Mesenchymal stem cell (in vitro differentiated cells and primary cell): ENCODE measurements around the gene USP17L11.
"Not testable (repeated sequence)": the region's sequence is repeated elsewhere in the genome, so short reads cannot be mapped to it uniquely, and the experiment has no call there.

Source experiments
- DNase-seq: peaks from one replicate; pipeline ENCODE4 v3.0.0-alpha.2; 2013
- H2AFZ ChIP-seq: one replicate; pipeline ENCODE4 v1.6.1; 2013; ENCODE audit warnings: low read depth, mild to moderate bottlenecking, control low read depth, inconsistent platforms, low read length, moderate library complexity
- H2AK5ac ChIP-seq: 2 replicates; pipeline ENCODE4 v1.6.1; 2013; ENCODE audit warnings: low read length, moderate library complexity, mild to moderate bottlenecking, inconsistent platforms; ENCODE audit not compliant: severe bottlenecking
- H2BK120ac ChIP-seq: one replicate; pipeline ENCODE4 v1.6.1; 2013; ENCODE audit warnings: low read depth, mild to moderate bottlenecking, inconsistent platforms, low read length, moderate library complexity
- H2BK12ac ChIP-seq, 2 experiments: one replicate each; pipeline ENCODE4 v1.6.1; 2013; ENCODE audit warnings: inconsistent platforms in 2 of 2, low read length in 2 of 2, mild to moderate bottlenecking in 2 of 2, moderate library complexity in 2 of 2, control low read depth in 1 of 2
- H2BK15ac ChIP-seq: one replicate; pipeline ENCODE4 v1.6.1; 2013; ENCODE audit warnings: mild to moderate bottlenecking, low read depth, inconsistent platforms; ENCODE audit not compliant: poor library complexity, severe bottlenecking
- H2BK5ac ChIP-seq: 2 replicates; pipeline ENCODE4 v1.6.1; 2013; ENCODE audit warnings: low read depth, mild to moderate bottlenecking, low read length, control low read depth, inconsistent platforms; ENCODE audit not compliant: poor library complexity, severe bottlenecking
- H3K14ac ChIP-seq, 2 experiments: one replicate each; pipeline ENCODE4 v1.6.1; 2013; ENCODE audit warnings: inconsistent platforms in 2 of 2, low read length in 2 of 2, control low read depth in 1 of 2, mild to moderate bottlenecking in 1 of 2, moderate library complexity in 1 of 2
- H3K18ac ChIP-seq, 2 experiments: one replicate each; pipeline ENCODE4 v1.6.1; 2013; ENCODE audit warnings: inconsistent platforms in 2 of 2, low read length in 2 of 2, control low read depth in 1 of 2, low read depth in 1 of 2, mild to moderate bottlenecking in 1 of 2
- H3K23ac ChIP-seq, 2 experiments: one replicate each; pipeline ENCODE4 v1.6.1; 2013; ENCODE audit warnings: inconsistent platforms in 2 of 2, low read length in 2 of 2, mild to moderate bottlenecking in 2 of 2, moderate library complexity in 2 of 2, control low read depth in 1 of 2
- H3K27ac ChIP-seq: 2 replicates; pipeline ENCODE4 v1.5.1; 2013; ENCODE audit warnings: mild to moderate bottlenecking, moderate library complexity, low read length, control low read depth, inconsistent platforms; ENCODE audit not compliant: poor library complexity, severe bottlenecking
- H3K27me3 ChIP-seq, 2 experiments: 2 replicates each; pipeline versions ENCODE4 v1.6.1 to v1.7.0; 2013; ENCODE audit warnings: low read length in 2 of 2, mild to moderate bottlenecking in 2 of 2, moderate library complexity in 2 of 2, control low read depth in 1 of 2, inconsistent platforms in 1 of 2; ENCODE audit not compliant: control insufficient read depth in 1 of 2, insufficient read depth in 1 of 2
- H3K36me3 ChIP-seq, 2 experiments: 2 replicates each; pipeline versions ENCODE4 v1.6.1 to v1.7.0; 2013; ENCODE audit warnings: low read length in 2 of 2, control low read depth in 1 of 2, inconsistent platforms in 1 of 2, low read depth in 1 of 2, mild to moderate bottlenecking in 1 of 2; ENCODE audit not compliant: insufficient read depth in 2 of 2, control insufficient read depth in 1 of 2
- H3K4ac ChIP-seq, 2 experiments: one replicate each; pipeline ENCODE4 v1.6.1; 2013; ENCODE audit warnings: inconsistent platforms in 2 of 2, low read length in 2 of 2, mild to moderate bottlenecking in 2 of 2, moderate library complexity in 2 of 2, control low read depth in 1 of 2, low read depth in 1 of 2
- H3K4me1 ChIP-seq: 2 replicates; pipeline ENCODE4 v1.6.1; 2013; ENCODE audit warnings: low read depth, low read length, control low read depth; ENCODE audit not compliant: control insufficient read depth, insufficient read depth
- H3K4me2 ChIP-seq: 2 replicates; pipeline ENCODE4 v1.6.1; 2013; ENCODE audit warnings: low read length, mild to moderate bottlenecking, inconsistent platforms; ENCODE audit not compliant: poor library complexity, severe bottlenecking
- H3K4me3 ChIP-seq, 2 experiments: 2 replicates each; pipeline versions ENCODE4 v1.5.1 to v1.7.0; 2013; ENCODE audit warnings: low read length in 2 of 2, mild to moderate bottlenecking in 2 of 2, control low read depth in 1 of 2, low read depth in 1 of 2; ENCODE audit not compliant: insufficient read depth in 1 of 2
- H3K79me1 ChIP-seq: replicated peaks from 2 replicates; pipeline ENCODE4 v1.6.1; 2013; ENCODE audit warnings: mild to moderate bottlenecking, control low read depth, low read length, inconsistent platforms; ENCODE audit not compliant: poor library complexity, severe bottlenecking
- H3K9ac ChIP-seq: 2 replicates; pipeline ENCODE4 v1.7.0; 2013; ENCODE audit warnings: mild to moderate bottlenecking, low read length, moderate library complexity
- H3K9me3 ChIP-seq: 2 replicates; pipeline ENCODE4 v1.7.0; 2013; ENCODE audit warnings: mild to moderate bottlenecking, low read length; ENCODE audit not compliant: control insufficient read depth
- H4K8ac ChIP-seq: one replicate; pipeline ENCODE4 v1.6.1; 2013; ENCODE audit warnings: inconsistent platforms, mild to moderate bottlenecking, low read length, moderate library complexity
- H4K91ac ChIP-seq: one replicate; pipeline ENCODE4 v1.6.1; 2013; ENCODE audit warnings: mild to moderate bottlenecking, low read length, inconsistent platforms
- WGBS: methylation state at CpG from one replicate; pipeline ENCODE4 v1.1.7; 2013; ENCODE audit warnings: mixed read lengths; 5-methylcytosine and 5-hydroxymethylcytosine counted together

The USP17L11 gene

GRCh38 chr4:9214701-9215100 lies 504 bp upstream of the USP17L11 start:
- H3K9ac ChIP-seq = not testable (repeated sequence)
- WGBS = 92% methylated on average over 8 of the region's 14 CpGs

DNA sequence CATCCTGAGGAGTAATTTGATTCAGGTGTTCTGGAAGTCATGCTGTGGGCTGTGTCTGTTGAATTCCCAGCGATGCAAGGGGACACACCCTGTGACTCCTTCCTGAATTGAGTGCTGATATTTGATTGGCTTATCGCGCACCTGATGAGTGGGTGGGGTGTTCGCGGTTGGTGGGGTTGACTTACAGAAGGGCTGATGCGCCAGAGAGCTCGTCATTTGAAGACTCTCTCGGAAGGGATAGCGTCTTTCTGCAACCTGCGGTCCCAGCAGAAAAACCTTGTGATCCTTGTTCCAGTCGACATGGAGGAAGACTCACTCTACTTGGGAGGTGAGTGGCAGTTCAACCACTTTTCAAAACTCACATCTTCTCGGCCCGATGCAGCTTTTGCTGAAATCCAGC lies 4.6 kb downstream of the USP17L11 start, which contains the start of gene USP17L12:
USP17L12 (plus strand) TSS at position 301 of the 400 bp plus-strand sequence; CDS start at position 301, 0 bp downstream.
- not testable (repeated sequence) for H3K4ac ChIP-seq, H3K36me3 ChIP-seq, H2BK12ac ChIP-seq, H2BK120ac ChIP-seq, H4K8ac ChIP-seq, H3K79me1 ChIP-seq, H3K4me3 ChIP-seq, H2AFZ ChIP-seq, H2AK5ac ChIP-seq, H3K27ac ChIP-seq, H3K23ac ChIP-seq, H3K9me3 ChIP-seq, H3K4me1 ChIP-seq, H3K9ac ChIP-seq, DNase-seq, H2BK5ac ChIP-seq, H3K27me3 ChIP-seq, H4K91ac ChIP-seq, H2BK15ac ChIP-seq, H3K4me2 ChIP-seq, H3K14ac ChIP-seq, H3K18ac ChIP-seq
- no CpG with 5 or more reads among the region's 13 CpGs for WGBS

More at GRCh38 chr4:9214701-9215100, 504 bp upstream of the USP17L11 start:
- not testable (repeated sequence) for H3K4me3 ChIP-seq, H3K79me1 ChIP-seq, H2BK5ac ChIP-seq, H4K8ac ChIP-seq, H2AK5ac ChIP-seq, H3K27ac ChIP-seq, H3K4ac ChIP-seq, H3K36me3 ChIP-seq, H2BK12ac ChIP-seq, H3K4me2 ChIP-seq, H3K27me3 ChIP-seq, H2BK120ac ChIP-seq, H3K18ac ChIP-seq, H2AFZ ChIP-seq, H3K23ac ChIP-seq, H4K91ac ChIP-seq, H3K9me3 ChIP-seq, DNase-seq, H2BK15ac ChIP-seq, H3K14ac ChIP-seq, H3K4me1 ChIP-seq

DNA sequence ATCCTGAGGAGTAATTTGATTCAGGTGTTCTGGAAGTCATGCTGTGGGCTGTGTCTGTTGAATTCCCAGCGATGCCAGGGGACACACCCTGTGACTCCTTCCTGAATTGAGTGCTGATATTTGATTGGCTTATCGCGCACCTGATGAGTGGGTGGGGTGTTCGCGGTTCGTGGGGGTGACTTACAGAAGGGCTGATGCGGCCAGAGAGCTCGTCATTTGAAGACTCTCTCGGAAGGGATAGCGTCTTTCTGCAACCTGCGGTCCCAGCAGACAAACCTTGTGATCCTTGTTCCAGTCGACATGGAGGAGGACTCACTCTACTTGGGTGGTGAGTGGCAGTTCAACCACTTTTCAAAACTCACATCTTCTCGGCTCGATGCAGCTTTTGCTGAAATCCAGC lies 9.4 kb downstream of the USP17L11 start, which contains the start of gene USP17L13:
USP17L13 (plus strand) TSS at position 301 of the 400 bp plus-strand sequence; CDS start at position 301, 0 bp downstream.
- not testable (repeated sequence) for H2AFZ ChIP-seq, H3K36me3 ChIP-seq, H3K4ac ChIP-seq, H2BK12ac ChIP-seq, H3K4me1 ChIP-seq, H3K27me3 ChIP-seq, H4K91ac ChIP-seq, H2AK5ac ChIP-seq, H2BK15ac ChIP-seq, H4K8ac ChIP-seq, H3K4me2 ChIP-seq, H2BK5ac ChIP-seq, H3K9me3 ChIP-seq, H3K18ac ChIP-seq, H3K23ac ChIP-seq, H3K9ac ChIP-seq, H3K4me3 ChIP-seq, H3K14ac ChIP-seq, H3K27ac ChIP-seq, H2BK120ac ChIP-seq, H3K79me1 ChIP-seq, DNase-seq
- no CpG with 5 or more reads among the region's 14 CpGs for WGBS

- not testable (repeated sequence) for H2BK5ac ChIP-seq, H2AK5ac ChIP-seq, H3K36me3 ChIP-seq, H2BK12ac ChIP-seq, H2BK120ac ChIP-seq, H2AFZ ChIP-seq, H3K4me3 ChIP-seq, H2BK15ac ChIP-seq, H3K4ac ChIP-seq, DNase-seq, H3K4me2 ChIP-seq, H3K18ac ChIP-seq, H3K27ac ChIP-seq, H3K23ac ChIP-seq, H3K9me3 ChIP-seq, H3K9ac ChIP-seq, H3K27me3 ChIP-seq, H4K91ac ChIP-seq, H4K8ac ChIP-seq, H3K79me1 ChIP-seq, H3K4me1 ChIP-seq, H3K14ac ChIP-seq
- no CpG with 5 or more reads among the region's 8 CpGs for WGBS
These were observed 15.0 kb downstream of the USP17L11 start for GRCh38 chr4:9230249-9230648.
